H9 (cell line): ENCODE data around the gene FMNL1. TPM values are rescaled to one million over a fixed set of nuclear protein-coding genes. Genes with fewer than 3 reads are reported as not detected.

ENCODE experiments used
- DNase-seq: peaks from one replicate; pipeline ENCODE4 v3.0.0-alpha.2; 2017
- H2AFZ ChIP-seq: one replicate; pipeline ENCODE4 v1.6.1; 2013; ENCODE audit warnings: mild to moderate bottlenecking, low read length, control low read depth, moderate library complexity
- H2AK5ac ChIP-seq: 2 replicates; pipeline ENCODE4 v1.6.1; 2013; ENCODE audit warnings: low read length, control low read depth, mixed read lengths; ENCODE audit not compliant: insufficient read length
- H2BK120ac ChIP-seq: one replicate; pipeline ENCODE4 v1.6.1; 2013; ENCODE audit warnings: low read depth, mild to moderate bottlenecking, low read length, control low read depth, inconsistent platforms; ENCODE audit not compliant: poor library complexity, severe bottlenecking
- H2BK12ac ChIP-seq: 2 replicates; pipeline ENCODE4 v1.6.1; 2013; ENCODE audit warnings: low read length, control low read depth, mixed read lengths, low read depth; ENCODE audit not compliant: insufficient read length
- H2BK15ac ChIP-seq: 2 replicates; pipeline ENCODE4 v1.6.1; 2013; ENCODE audit warnings: low read depth, low read length, control low read depth
- H2BK20ac ChIP-seq: one replicate; pipeline ENCODE4 v1.6.1; 2013; ENCODE audit warnings: low read depth, mild to moderate bottlenecking, low read length, control low read depth, inconsistent platforms; ENCODE audit not compliant: poor library complexity, severe bottlenecking
- H2BK5ac ChIP-seq: 2 replicates; pipeline ENCODE4 v1.6.1; 2013; ENCODE audit warnings: low read length, control low read depth, mixed read lengths; ENCODE audit not compliant: insufficient read length
- H3K14ac ChIP-seq: 2 replicates; pipeline ENCODE4 v1.6.1; 2013; ENCODE audit warnings: low read length, control low read depth; ENCODE audit not compliant: insufficient read depth
- H3K18ac ChIP-seq: 2 replicates; pipeline ENCODE4 v1.6.1; 2013; ENCODE audit warnings: low read depth, mild to moderate bottlenecking, mixed read lengths, low read length, control low read depth; ENCODE audit not compliant: insufficient read length
- H3K23ac ChIP-seq: 2 replicates; pipeline ENCODE4 v1.6.1; 2013; ENCODE audit warnings: low read length, control low read depth, mixed read lengths, low read depth; ENCODE audit not compliant: insufficient read length
- H3K23me2 ChIP-seq: 2 replicates; pipeline ENCODE4 v1.6.1; 2013; ENCODE audit warnings: low read depth, mild to moderate bottlenecking, mixed read lengths, low read length, control low read depth; ENCODE audit not compliant: insufficient read length, poor library complexity, severe bottlenecking
- H3K27ac ChIP-seq: 2 replicates; pipeline ENCODE4 v1.5.1; 2013; ENCODE audit warnings: low read length, control low read depth, mixed read lengths, low read depth; ENCODE audit not compliant: insufficient read length
- H3K27me3 ChIP-seq: 2 replicates; pipeline ENCODE4 v1.6.1; 2013; ENCODE audit warnings: low read length, control low read depth, inconsistent platforms; ENCODE audit not compliant: insufficient read depth
- H3K4ac ChIP-seq: 2 replicates; pipeline ENCODE4 v1.6.1; 2013; ENCODE audit warnings: low read depth, mild to moderate bottlenecking, control low read depth, inconsistent platforms, low read length, moderate library complexity
- H3K4me1 ChIP-seq: 2 replicates; pipeline ENCODE4 v1.6.1; 2013; ENCODE audit warnings: low read length, control low read depth, inconsistent platforms; ENCODE audit not compliant: insufficient read depth
- H3K4me2 ChIP-seq: 2 replicates; pipeline ENCODE4 v1.6.1; 2013; ENCODE audit warnings: low read length, control low read depth, mixed read lengths; ENCODE audit not compliant: insufficient read length, insufficient read depth
- H3K56ac ChIP-seq: 2 replicates; pipeline ENCODE4 v1.6.1; 2013; ENCODE audit warnings: low read depth, mild to moderate bottlenecking, mixed read lengths, low read length, control low read depth; ENCODE audit not compliant: insufficient read length
- H3K79me1 ChIP-seq: 2 replicates; pipeline ENCODE4 v1.6.1; 2013; ENCODE audit warnings: low read depth, mild to moderate bottlenecking, moderate library complexity, low read length, control low read depth, inconsistent platforms; ENCODE audit not compliant: insufficient read depth, poor library complexity, severe bottlenecking
- H3K79me2 ChIP-seq: 2 replicates; pipeline ENCODE4 v1.6.1; 2013; ENCODE audit warnings: low read length, control low read depth, inconsistent platforms; ENCODE audit not compliant: insufficient read depth
- H3K9ac ChIP-seq: 2 replicates; pipeline ENCODE4 v1.6.1; 2013; ENCODE audit warnings: low read length, control low read depth, mixed read lengths; ENCODE audit not compliant: insufficient read length; ENCODE audit errors: extremely low read depth
- H3K9me3 ChIP-seq: one replicate; pipeline ENCODE4 v1.6.1; 2013; ENCODE audit warnings: low read depth, low read length, inconsistent platforms; ENCODE audit not compliant: control insufficient read depth
- H3T11ph ChIP-seq: one replicate; pipeline ENCODE4 v1.6.1; 2013; ENCODE audit warnings: mild to moderate bottlenecking, low read length, control low read depth, inconsistent platforms
- H4K20me1 ChIP-seq: one replicate; pipeline ENCODE4 v1.6.1; 2013; ENCODE audit not compliant: control insufficient read depth, insufficient read length, insufficient read depth
- H4K5ac ChIP-seq: 2 replicates; pipeline ENCODE4 v1.6.1; 2013; ENCODE audit warnings: low read depth, mild to moderate bottlenecking, mixed read lengths, low read length, control low read depth; ENCODE audit not compliant: insufficient read length
- H4K8ac ChIP-seq: replicated peaks from 2 replicates; pipeline ENCODE4 v1.6.1; 2013; ENCODE audit warnings: low read length, control low read depth, mixed read lengths, low read depth; ENCODE audit not compliant: insufficient read length
- H4K91ac ChIP-seq: 2 replicates; pipeline ENCODE4 v1.6.1; 2013; ENCODE audit warnings: low read depth, mild to moderate bottlenecking, moderate library complexity, mixed read lengths, low read length, control low read depth; ENCODE audit not compliant: insufficient read length
- H3K27ac Mint-ChIP-seq, 3 experiments: 2 replicates in 2 of 3; 3 replicates in 1 of 3; pipeline ENCODE4 v1.8.0; 2020 to 2021; ENCODE audit warnings: mixed read lengths in 3 of 3, mild to moderate bottlenecking in 1 of 3, moderate library complexity in 1 of 3
- H3K27me3 Mint-ChIP-seq: 2 replicates; pipeline ENCODE4 v1.8.0; 2021; ENCODE audit warnings: low read depth, mild to moderate bottlenecking, moderate library complexity, mixed read lengths
- H3K36me3 Mint-ChIP-seq, 3 experiments: 2 replicates in 2 of 3; 3 replicates in 1 of 3; pipeline ENCODE4 v1.8.0; 2020 to 2021; ENCODE audit warnings: low read depth in 3 of 3, mixed read lengths in 3 of 3; ENCODE audit not compliant: insufficient read depth in 1 of 3
- H3K4me1 Mint-ChIP-seq, 2 experiments: 2 replicates each; pipeline ENCODE4 v1.8.0; 2020; ENCODE audit warnings: mixed read lengths in 2 of 2
- H3K4me3 Mint-ChIP-seq, 2 experiments: 2 replicates in 1 of 2; 3 replicates in 1 of 2; pipeline ENCODE4 v1.8.0; 2020 to 2021; ENCODE audit warnings: mild to moderate bottlenecking in 2 of 2, mixed read lengths in 2 of 2, moderate library complexity in 1 of 2
- H3K9me3 Mint-ChIP-seq, 2 experiments: 2 replicates in 1 of 2; 3 replicates in 1 of 2; pipeline ENCODE4 v1.8.0; 2020; ENCODE audit warnings: mild to moderate bottlenecking in 2 of 2, mixed read lengths in 2 of 2, moderate library complexity in 1 of 2
- WGBS: extraction: QIAGEN DNeasy Blood & Tissue Kit; methylation state at CpG from one replicate; pipeline ENCODE4 v1.1.7; 2013; ENCODE audit warnings: missing lambda C conversion rate, low lambda C conversion rate, mixed read lengths; ENCODE audit not compliant: insufficient read length; ENCODE audit errors: extremely low coverage; 5-methylcytosine and 5-hydroxymethylcytosine counted together
- total RNA-seq: library from RNA; stranded (reverse); gene quantifications from 2 replicates; pipeline ENCODE4 v1.2.1, GENCODE V29; 2021
- TF ChIP-seq, protein P1 (sequence below): fragments of 200-600 bp; sonication (generic); conservative IDR thresholded peaks from 3 replicates; pipeline ENCODE4 v1.8.0; 2021; ENCODE audit warnings: antibody characterized with exemption, mild to moderate bottlenecking

FMNL1 gene
- total RNA-seq, 1 experiment from 2014 or later: 6.9 TPM

DNA sequence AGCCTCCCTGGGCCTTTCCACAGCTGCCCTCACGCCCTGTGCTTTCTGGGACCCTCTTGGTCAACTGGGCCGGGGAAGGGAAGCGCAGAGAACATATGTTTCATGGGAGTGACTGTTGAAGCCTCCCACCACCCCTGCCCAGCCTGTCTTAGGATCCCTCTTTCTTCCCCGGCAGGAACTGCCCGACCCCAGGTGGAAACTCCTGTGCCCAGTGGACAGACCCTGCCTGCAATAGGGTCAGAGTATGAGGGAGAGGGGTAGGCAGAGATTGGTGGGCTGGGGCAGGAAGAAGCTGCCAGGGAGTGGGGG lies 49.5 kb upstream of the FMNL1 start:
- H3K4me2 ChIP-seq: peak overlapping the region; percentile 9
- no peaks in the 10 kb centered on the region for H3K27me3 Mint-ChIP-seq

More for the DNA sequence above, 49.5 kb upstream of the FMNL1 start:
- Histone ChIP-seq H3K23ac (no peak overlapping the region), H3K27me3 (no peaks in the 10 kb centered on the region), H3T11ph (no peak overlapping the region), H3K4me1 (peaks cover 2% of the 10 kb centered on the region; the same call in 1 of the 2 replicates), H4K91ac (peak overlapping the region; percentile 75), H2AFZ (no peak overlapping the region), H3K14ac (peak overlapping the region; percentile 69), H3K9me3 (no peaks in the 10 kb centered on the region), H2BK20ac (no peak overlapping the region), H2AK5ac (no peak overlapping the region), H3K4ac (no peak overlapping the region), H3K79me2 (no peaks in the 10 kb centered on the region), H3K9ac (no peak overlapping the region), H2BK120ac (peak overlapping the region; percentile 39), H3K56ac (no peak overlapping the region), H3K18ac (peak overlapping the region; percentile 84), H3K23me2 (no peaks in the 10 kb centered on the region), H2BK15ac (no peak overlapping the region), H4K5ac (no peak overlapping the region), H3K79me1 (no peaks in the 10 kb centered on the region), H2BK5ac (no peak overlapping the region), H3K27ac (peak overlapping the region; percentile 19), H4K8ac (no peak overlapping the region), H4K20me1 (no peaks in the 10 kb centered on the region), H2BK12ac (peak overlapping the region; percentile 39)
- H3K36me3 Mint-ChIP-seq: peaks cover 2 to 20% (median 7%) of the 10 kb centered on the region in 3 experiments; a peak in 5 of 7 replicates
- no peak for DNase-seq
- TF ChIP-seq, protein P1, sequence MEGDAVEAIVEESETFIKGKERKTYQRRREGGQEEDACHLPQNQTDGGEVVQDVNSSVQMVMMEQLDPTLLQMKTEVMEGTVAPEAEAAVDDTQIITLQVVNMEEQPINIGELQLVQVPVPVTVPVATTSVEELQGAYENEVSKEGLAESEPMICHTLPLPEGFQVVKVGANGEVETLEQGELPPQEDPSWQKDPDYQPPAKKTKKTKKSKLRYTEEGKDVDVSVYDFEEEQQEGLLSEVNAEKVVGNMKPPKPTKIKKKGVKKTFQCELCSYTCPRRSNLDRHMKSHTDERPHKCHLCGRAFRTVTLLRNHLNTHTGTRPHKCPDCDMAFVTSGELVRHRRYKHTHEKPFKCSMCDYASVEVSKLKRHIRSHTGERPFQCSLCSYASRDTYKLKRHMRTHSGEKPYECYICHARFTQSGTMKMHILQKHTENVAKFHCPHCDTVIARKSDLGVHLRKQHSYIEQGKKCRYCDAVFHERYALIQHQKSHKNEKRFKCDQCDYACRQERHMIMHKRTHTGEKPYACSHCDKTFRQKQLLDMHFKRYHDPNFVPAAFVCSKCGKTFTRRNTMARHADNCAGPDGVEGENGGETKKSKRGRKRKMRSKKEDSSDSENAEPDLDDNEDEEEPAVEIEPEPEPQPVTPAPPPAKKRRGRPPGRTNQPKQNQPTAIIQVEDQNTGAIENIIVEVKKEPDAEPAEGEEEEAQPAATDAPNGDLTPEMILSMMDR: no peak
- peak overlapping the region in 1 of 2 experiments; percentile 65; a peak in 2 of 5 replicates for H3K4me3 Mint-ChIP-seq
- no peaks in the 10 kb centered on the region for H3K9me3 Mint-ChIP-seq
- no CpG with 5 or more reads among the region's 5 CpGs for WGBS
- peak overlapping the region; percentile 48 to 97 (median 93) for H3K27ac Mint-ChIP-seq
- H3K4me1 Mint-ChIP-seq: peaks cover 30 to 43% of the 10 kb centered on the region in 2 experiments
